HepG2 (cell line): Measurements from ENCODE around the gene FBLIM1. TPM values are rescaled to one million over a fixed set of nuclear protein-coding genes. Genes with fewer than 3 reads are reported as not detected.

ENCODE experiments used
- AGO1 ChIP-seq: fragments of 200-400 bp; formaldehyde crosslinking; IDR thresholded peaks from 2 replicates; pipeline ENCODE4 v1.6.1; 2017; ENCODE audit warnings: mild to moderate bottlenecking, low read depth, low read length, moderate library complexity; ENCODE audit not compliant: poor library complexity, severe bottlenecking
- ATF2 ChIP-seq: sonication (generic); formaldehyde crosslinking; IDR thresholded peaks from 2 replicates; pipeline ENCODE4 v1.4.0; 2020; ENCODE audit warnings: missing genetic modification reagents
- DZIP1 ChIP-seq: sonication (generic); formaldehyde crosslinking; IDR thresholded peaks from 2 replicates; pipeline ENCODE4 v1.5.0; 2020; ENCODE audit warnings: mild to moderate bottlenecking, missing genetic modification reagents
- LRRFIP1 ChIP-seq: sonication (generic); formaldehyde crosslinking; conservative IDR thresholded peaks from 2 replicates; pipeline ENCODE4 v1.4.0; 2020; ENCODE audit warnings: missing genetic modification reagents
- MYNN ChIP-seq: sonication (generic); formaldehyde crosslinking; IDR thresholded peaks from 2 replicates; pipeline ENCODE4 v1.4.0; 2020; ENCODE audit warnings: mild to moderate bottlenecking, low read depth, missing genetic modification reagents
- POGK ChIP-seq: sonication (generic); formaldehyde crosslinking; conservative IDR thresholded peaks from 2 replicates; pipeline ENCODE4 v1.8.0; 2022; ENCODE audit warnings: mild to moderate bottlenecking, moderate library complexity, missing genetic modification reagents
- RAD51 ChIP-seq: fragments of 450-650 bp; IDR thresholded peaks from 2 replicates; pipeline ENCODE4 v1.6.1; 2016; ENCODE audit warnings: borderline replicate concordance
- RNF219 ChIP-seq: sonication (generic); formaldehyde crosslinking; IDR thresholded peaks from 2 replicates; pipeline ENCODE4 v1.5.0; 2020; ENCODE audit warnings: mild to moderate bottlenecking, missing genetic modification reagents
- SMC3 ChIP-seq: IDR thresholded peaks from 2 replicates; pipeline ENCODE4 v1.6.1; 2011; ENCODE audit warnings: low read length, improper control_type of control experiment
- SNAI1 ChIP-seq: sonication (generic); formaldehyde crosslinking; IDR thresholded peaks from 2 replicates; pipeline ENCODE4 v1.5.0; 2020; ENCODE audit warnings: mild to moderate bottlenecking, missing genetic modification reagents, borderline replicate concordance
- SOX13 ChIP-seq, 3 experiments: fragments of 450-650 bp in 1 of 3; sonication (generic) in 1 of 3; formaldehyde crosslinking in 1 of 3; IDR thresholded peaks in 2 of 3; conservative IDR thresholded peaks in 1 of 3; 2 replicates each; pipeline versions ENCODE4 v1.5.0 to v1.6.1; 2016 to 2020; ENCODE audit warnings: antibody characterized with exemption in 1 of 3, mild to moderate bottlenecking in 1 of 3, missing compliant biosample characterization in 1 of 3, missing genetic modification reagents in 1 of 3, moderate library complexity in 1 of 3
- TCF7L2 ChIP-seq: IDR thresholded peaks from 2 replicates; pipeline ENCODE4 v1.6.1; 2011; ENCODE audit warnings: mild to moderate bottlenecking, low read depth, low read length, moderate library complexity
- ZNF276 ChIP-seq: sonication (generic); formaldehyde crosslinking; IDR thresholded peaks from 2 replicates; pipeline ENCODE4 v1.4.0; 2020; ENCODE audit warnings: mild to moderate bottlenecking, low read depth, missing genetic modification reagents
- ZNF547 ChIP-seq: sonication (generic); formaldehyde crosslinking; IDR thresholded peaks from 2 replicates; pipeline ENCODE4 v1.5.1; 2020; ENCODE audit warnings: mild to moderate bottlenecking, missing genetic modification reagents
- ZNF678 ChIP-seq: sonication (generic); formaldehyde crosslinking; IDR thresholded peaks from 2 replicates; pipeline ENCODE4 v1.4.0; 2020; ENCODE audit warnings: mild to moderate bottlenecking, missing genetic modification reagents
- polyA plus RNA-seq, 8 experiments: library from polyadenylated mRNA; depleted of rRNA in 3 of 8; stranded (reverse) in 7 of 8; unstranded in 1 of 8; fragments of >200 nt; fragmentation: Illumina TruSeq in 4 of 8; extraction: Trizol in 4 of 8; gene quantifications; 2 replicates each; pipeline versions ENCODE4 v1.2.1 to v1.2.3, GENCODE V29; 2011 to 2016; ENCODE audit warnings: low read depth in 4 of 8, missing spikeins in 1 of 8, mixed read lengths in 1 of 8; ENCODE audit not compliant: insufficient read depth in 1 of 8
- total RNA-seq, 5 experiments: library from RNA; depleted of rRNA; stranded (reverse); fragments of >200 nt; fragmentation: Illumina TruSeq; extraction: Trizol; gene quantifications; 2 replicates each; pipeline ENCODE4 v1.2.3, GENCODE V29; 2016; ENCODE audit warnings: low read depth in 1 of 5

The FBLIM1 gene
- total and polyA plus RNA-seq, 2 of the 13 experiments (the other 11 are each of a cell fraction or from before 2014, with no cell fraction given): 10.6 to 23.0 TPM

GRCh38 chr1:15744122-15744679, 14.4 kb upstream of the FBLIM1 start (continued):
- TF ChIP-seq ATF2 (CRISPR knock-in tag): no peak
- no peak for TF ChIP-seq RNF219 (CRISPR knock-in tag)
- TF ChIP-seq ZNF547: 0 out of 2 replicates have a peak, but pooled peaks have one; percentile 19
- 0 out of 2 replicates have a peak, but pooled peaks have one; percentile 40 for TF ChIP-seq DZIP1 (CRISPR knock-in tag)
- TF ChIP-seq SOX13 (IDR thresholded peaks at IDR 0.05): no peak
- TF ChIP-seq SOX13 (CRISPR knock-in tag; conservative IDR thresholded peaks at IDR 0.05 in 1 of 2, IDR thresholded peaks at IDR 0.05 in 1 of 2): no peak
- TF ChIP-seq POGK (CRISPR knock-in tag): no peak
- no peak for TF ChIP-seq SNAI1
- peak; percentile 35 for TF ChIP-seq AGO1
- no peak for TF ChIP-seq TCF7L2
- TF ChIP-seq RAD51: no peak
- TF ChIP-seq SMC3: no peak
- no peak for TF ChIP-seq ZNF678
- no peak for TF ChIP-seq ZNF276 (CRISPR knock-in tag)
- TF ChIP-seq MYNN (CRISPR knock-in tag): no peak
- TF ChIP-seq LRRFIP1: no peak
